ENCODE measurements around the gene NUAK1. TPM values are rescaled to one million over a fixed set of nuclear protein-coding genes. Genes with fewer than 3 reads are reported as not detected.

NUAK1 gene
- total RNA-seq, 1 experiment from 2014 or later = not detected

DNA sequence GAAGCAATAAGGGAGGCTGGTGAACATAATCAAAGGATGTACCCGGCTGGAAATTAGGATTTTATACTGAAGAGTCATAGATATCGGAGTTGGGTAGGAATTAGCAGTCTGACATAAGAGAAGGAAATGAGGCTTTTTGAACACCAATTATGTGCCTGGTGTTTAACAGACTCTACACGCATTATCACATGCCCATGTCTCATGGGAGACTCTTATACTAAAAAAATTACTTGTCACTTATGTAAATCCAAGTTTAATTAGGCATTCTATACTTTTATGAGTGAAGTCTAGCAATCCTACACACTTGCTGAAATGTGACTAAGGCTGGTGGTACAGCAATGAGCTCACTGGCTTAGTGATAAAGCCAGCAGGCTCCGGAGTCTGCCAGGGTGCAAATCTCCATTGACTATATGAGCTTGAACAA, 93.5 kb downstream of the NUAK1 start:
- DNase-seq = no peak
- H3K27me3 ChIP-seq (ENCODE audit: low read length) = 0 out of 2 replicates have a peak, but pooled peaks cover 3% of the 10 kb centered on the region
- H3K9me3 ChIP-seq (ENCODE audit: low read length) = no peaks in the 10 kb centered on the region
- H2AFZ ChIP-seq (ENCODE audit: low read length) = no peak overlapping the region
- no peak overlapping the region for H3K4me2 ChIP-seq (ENCODE audit: low read depth, low read length, poor library complexity, severe bottlenecking)
- no peak overlapping the region for H3K4me3 ChIP-seq (ENCODE audit: low read length)
- H3K9me2 ChIP-seq (replicated peaks; ENCODE audit: insufficient read depth, low read length) = no peaks in the 10 kb centered on the region
- H4K20me1 ChIP-seq (ENCODE audit: insufficient read depth, low read depth, low read length) = no peaks in the 10 kb centered on the region
- H3K4me1 ChIP-seq (ENCODE audit: low read length) = no peaks in the 10 kb centered on the region
- H3K36me3 ChIP-seq (ENCODE audit: insufficient read depth, low read length) = no peaks in the 10 kb centered on the region
- no peaks in the 10 kb centered on the region for H3K79me2 ChIP-seq (ENCODE audit: low read length)
- no peak overlapping the region for H3K27ac ChIP-seq (ENCODE audit: low read length)
- no peak overlapping the region for H3K9ac ChIP-seq (ENCODE audit: low read length)

- no peaks in the 10 kb centered on the region for H3K9me2 ChIP-seq (replicated peaks; ENCODE audit: insufficient read depth, low read length)
- no peaks in the 10 kb centered on the region for H3K36me3 ChIP-seq (ENCODE audit: insufficient read depth, low read length)
- H3K27me3 ChIP-seq (ENCODE audit: low read length) = 0 out of 2 replicates have a peak, but pooled peaks cover 3% of the 10 kb centered on the region
- H3K27ac ChIP-seq (ENCODE audit: low read length) = no peak overlapping the region
- no peak overlapping the region for H3K9ac ChIP-seq (ENCODE audit: low read length)
- H4K20me1 ChIP-seq (ENCODE audit: insufficient read depth, low read depth, low read length) = no peaks in the 10 kb centered on the region
- H3K4me1 ChIP-seq (ENCODE audit: low read length) = no peaks in the 10 kb centered on the region
- no peak overlapping the region for H2AFZ ChIP-seq (ENCODE audit: low read length)
- DNase-seq = no peak
- H3K9me3 ChIP-seq (ENCODE audit: low read length) = no peaks in the 10 kb centered on the region
- H3K4me3 ChIP-seq (ENCODE audit: low read length) = no peak overlapping the region
- no peaks in the 10 kb centered on the region for H3K79me2 ChIP-seq (ENCODE audit: low read length)
- H3K4me2 ChIP-seq (ENCODE audit: low read depth, low read length, poor library complexity, severe bottlenecking) = no peak overlapping the region
Measured at GRCh38 chr12:106044773-106045172, 94.0 kb downstream of the NUAK1 start.

- Histone ChIP-seq H3K79me2 (ENCODE audit: low read length) (no peaks in the 10 kb centered on the region), H3K27ac (ENCODE audit: low read length) (no peak overlapping the region), H3K4me2 (ENCODE audit: low read depth, low read length, poor library complexity, severe bottlenecking) (no peak overlapping the region), H3K4me3 (ENCODE audit: low read length) (no peak overlapping the region), H4K20me1 (ENCODE audit: insufficient read depth, low read depth, low read length) (no peaks in the 10 kb centered on the region), H3K36me3 (ENCODE audit: insufficient read depth, low read length) (no peaks in the 10 kb centered on the region), H3K27me3 (ENCODE audit: low read length) (no peaks in the 10 kb centered on the region), H3K9me3 (ENCODE audit: low read length) (no peaks in the 10 kb centered on the region), H3K9ac (ENCODE audit: low read length) (no peak overlapping the region), H3K4me1 (ENCODE audit: low read length) (no peaks in the 10 kb centered on the region), H2AFZ (ENCODE audit: low read length) (no peak overlapping the region), H3K9me2 (replicated peaks; ENCODE audit: insufficient read depth, low read length) (no peaks in the 10 kb centered on the region)
- DNase-seq = no peak
Measured at GRCh38 chr12:106042037-106042436, 96.7 kb downstream of the NUAK1 start.

GRCh38 chr12:106040521-106040920, 98.2 kb downstream of the NUAK1 start:
- Histone ChIP-seq H3K36me3 (ENCODE audit: insufficient read depth, low read length) (no peaks in the 10 kb centered on the region), H4K20me1 (ENCODE audit: insufficient read depth, low read depth, low read length) (no peaks in the 10 kb centered on the region), H3K9me2 (replicated peaks; ENCODE audit: insufficient read depth, low read length) (no peaks in the 10 kb centered on the region), H3K4me2 (ENCODE audit: low read depth, low read length, poor library complexity, severe bottlenecking) (no peak overlapping the region), H3K9ac (ENCODE audit: low read length) (no peak overlapping the region), H3K4me3 (ENCODE audit: low read length) (no peak overlapping the region), H2AFZ (ENCODE audit: low read length) (no peak overlapping the region), H3K79me2 (ENCODE audit: low read length) (no peaks in the 10 kb centered on the region), H3K9me3 (ENCODE audit: low read length) (no peaks in the 10 kb centered on the region), H3K4me1 (ENCODE audit: low read length) (no peaks in the 10 kb centered on the region), H3K27ac (ENCODE audit: low read length) (no peak overlapping the region), H3K27me3 (ENCODE audit: low read length) (no peaks in the 10 kb centered on the region)
- no peak for DNase-seq

GRCh38 chr12:106039646-106040404, 98.9 kb downstream of the NUAK1 start:
- no peaks in the 10 kb centered on the region for H3K79me2 ChIP-seq (ENCODE audit: low read length)
- H3K9me2 ChIP-seq (replicated peaks; ENCODE audit: insufficient read depth, low read length) = no peaks in the 10 kb centered on the region
- H3K4me1 ChIP-seq (ENCODE audit: low read length) = no peaks in the 10 kb centered on the region
- no peak overlapping the region for H2AFZ ChIP-seq (ENCODE audit: low read length)
- H3K9ac ChIP-seq (ENCODE audit: low read length) = no peak overlapping the region
- no peak for DNase-seq
- no peaks in the 10 kb centered on the region for H4K20me1 ChIP-seq (ENCODE audit: insufficient read depth, low read depth, low read length)
- H3K27ac ChIP-seq (ENCODE audit: low read length) = no peak overlapping the region
- H3K4me3 ChIP-seq (ENCODE audit: low read length) = no peak overlapping the region
- H3K36me3 ChIP-seq (ENCODE audit: insufficient read depth, low read length) = no peaks in the 10 kb centered on the region
- H3K9me3 ChIP-seq (ENCODE audit: low read length) = no peaks in the 10 kb centered on the region
- H3K27me3 ChIP-seq (ENCODE audit: low read length) = no peaks in the 10 kb centered on the region
- H3K4me2 ChIP-seq (ENCODE audit: low read depth, low read length, poor library complexity, severe bottlenecking) = no peak overlapping the region

DNA sequence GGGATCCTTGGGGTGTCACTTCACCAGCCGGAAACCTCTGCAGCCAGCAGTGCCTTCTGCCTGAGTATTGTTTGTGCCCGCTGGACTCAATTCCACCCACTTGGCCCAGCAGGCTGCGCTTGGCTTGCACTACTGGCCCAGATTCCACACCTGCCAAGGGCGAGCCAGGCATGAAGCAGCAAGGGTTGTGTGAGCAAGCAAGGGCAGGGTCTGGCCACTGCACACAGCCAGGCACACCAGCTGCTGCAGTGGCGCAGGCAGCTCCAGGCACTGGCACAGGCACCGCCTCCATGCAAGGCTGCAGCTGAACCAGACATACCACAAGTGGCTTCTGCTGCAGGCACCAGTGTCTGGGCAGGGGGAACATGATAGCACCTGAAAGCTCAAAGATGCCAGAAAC, 99.5 kb downstream of the NUAK1 start:
- no peak overlapping the region for H3K4me2 ChIP-seq (ENCODE audit: low read depth, low read length, poor library complexity, severe bottlenecking)
- H3K79me2 ChIP-seq (ENCODE audit: low read length) = no peaks in the 10 kb centered on the region
- no peaks in the 10 kb centered on the region for H3K9me3 ChIP-seq (ENCODE audit: low read length)
- H3K4me1 ChIP-seq (ENCODE audit: low read length) = no peaks in the 10 kb centered on the region
- H3K27ac ChIP-seq (ENCODE audit: low read length) = no peak overlapping the region
- no peak for DNase-seq
- no peaks in the 10 kb centered on the region for H3K9me2 ChIP-seq (replicated peaks; ENCODE audit: insufficient read depth, low read length)
- no peak overlapping the region for H3K9ac ChIP-seq (ENCODE audit: low read length)
- H3K27me3 ChIP-seq (ENCODE audit: low read length) = no peaks in the 10 kb centered on the region
- H3K4me3 ChIP-seq (ENCODE audit: low read length) = no peak overlapping the region
- no peaks in the 10 kb centered on the region for H3K36me3 ChIP-seq (ENCODE audit: insufficient read depth, low read length)
- no peak overlapping the region for H2AFZ ChIP-seq (ENCODE audit: low read length)
- no peaks in the 10 kb centered on the region for H4K20me1 ChIP-seq (ENCODE audit: insufficient read depth, low read depth, low read length)

DNA sequence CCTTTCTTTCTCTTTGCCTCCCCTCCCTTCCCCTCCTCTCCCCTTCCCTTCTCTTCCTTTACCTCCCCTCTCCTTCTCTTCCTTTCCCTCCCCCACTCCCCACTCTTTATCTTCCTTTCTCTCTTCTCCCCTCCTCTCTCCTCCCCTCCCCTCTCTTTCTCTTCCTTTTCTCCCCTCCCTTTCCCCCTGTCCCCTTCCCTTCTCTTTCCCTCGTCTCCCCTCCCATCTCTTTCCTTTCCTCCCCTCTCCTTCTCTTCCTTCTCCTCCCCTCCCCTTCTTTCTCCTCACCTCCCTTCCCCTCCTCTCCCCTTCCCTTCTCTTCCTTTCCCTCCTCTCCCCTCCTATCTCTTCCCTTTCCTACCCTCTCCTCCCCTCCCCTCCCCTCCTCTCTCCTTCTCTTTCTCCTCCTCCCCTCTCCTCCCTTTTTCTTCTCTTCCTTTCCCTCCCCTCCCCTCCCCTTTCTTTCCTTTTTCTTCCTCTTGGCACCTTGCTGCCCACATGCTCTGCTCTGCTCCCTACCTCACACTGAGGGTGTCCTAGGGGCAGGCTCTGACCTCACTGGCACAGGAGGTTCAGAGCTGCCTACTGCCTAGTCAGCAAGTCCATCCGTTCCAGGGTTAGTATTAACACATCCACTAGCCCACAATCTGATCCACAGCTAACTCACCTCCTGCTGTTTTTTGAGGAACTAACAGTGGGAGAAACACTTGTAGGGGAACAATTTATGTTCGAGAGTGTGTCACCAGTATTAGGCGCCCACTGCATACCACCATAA, 101.0 kb downstream of the NUAK1 start:
- H3K27me3 ChIP-seq (ENCODE audit: low read length) = no peaks in the 10 kb centered on the region
- no peaks in the 10 kb centered on the region for H3K9me2 ChIP-seq (replicated peaks; ENCODE audit: insufficient read depth, low read length)
- H3K79me2 ChIP-seq (ENCODE audit: low read length) = no peaks in the 10 kb centered on the region
- no peak overlapping the region for H3K27ac ChIP-seq (ENCODE audit: low read length)
- no peaks in the 10 kb centered on the region for H3K4me1 ChIP-seq (ENCODE audit: low read length)
- no peak for DNase-seq
- no peaks in the 10 kb centered on the region for H3K9me3 ChIP-seq (ENCODE audit: low read length)
- no peaks in the 10 kb centered on the region for H3K36me3 ChIP-seq (ENCODE audit: insufficient read depth, low read length)
- H2AFZ ChIP-seq (ENCODE audit: low read length) = no peak overlapping the region
- no peak overlapping the region for H3K4me2 ChIP-seq (ENCODE audit: low read depth, low read length, poor library complexity, severe bottlenecking)
- H3K4me3 ChIP-seq (ENCODE audit: low read length) = no peak overlapping the region
- H3K9ac ChIP-seq (ENCODE audit: low read length) = no peak overlapping the region
- H4K20me1 ChIP-seq (ENCODE audit: insufficient read depth, low read depth, low read length) = no peaks in the 10 kb centered on the region

DNA sequence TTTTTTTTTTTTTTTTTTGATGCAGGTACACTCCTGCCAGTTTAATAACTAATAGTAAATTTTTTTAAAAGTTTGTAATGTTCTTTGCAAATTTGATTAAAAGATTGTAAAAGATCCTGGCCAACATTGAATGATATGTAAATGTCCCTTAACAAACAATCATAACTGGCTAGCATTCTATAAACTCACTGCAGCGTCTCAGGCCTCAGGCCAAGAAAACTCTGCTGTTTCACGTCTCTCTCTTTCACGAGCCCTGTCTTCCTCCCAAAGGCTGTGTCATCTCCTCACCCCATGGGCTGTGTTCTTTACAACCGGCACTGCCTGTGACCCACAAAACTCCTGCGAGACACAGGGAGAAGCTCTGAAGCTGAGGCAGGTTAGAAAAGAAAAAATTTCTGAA, 103.3 kb downstream of the NUAK1 start:
- no peaks in the 10 kb centered on the region for H3K79me2 ChIP-seq (ENCODE audit: low read length)
- no peak overlapping the region for H3K4me3 ChIP-seq (ENCODE audit: low read length)
- no peak for DNase-seq

More for the DNA sequence above, 103.3 kb downstream of the NUAK1 start:
- Histone ChIP-seq H4K20me1 (ENCODE audit: insufficient read depth, low read depth, low read length) (no peaks in the 10 kb centered on the region), H3K4me2 (ENCODE audit: low read depth, low read length, poor library complexity, severe bottlenecking) (no peak overlapping the region), H3K9ac (ENCODE audit: low read length) (no peak overlapping the region), H3K9me2 (replicated peaks; ENCODE audit: insufficient read depth, low read length) (no peaks in the 10 kb centered on the region), H3K9me3 (ENCODE audit: low read length) (no peaks in the 10 kb centered on the region), H3K36me3 (ENCODE audit: insufficient read depth, low read length) (no peaks in the 10 kb centered on the region), H2AFZ (ENCODE audit: low read length) (no peak overlapping the region), H3K27ac (ENCODE audit: low read length) (no peak overlapping the region), H3K27me3 (ENCODE audit: low read length) (no peaks in the 10 kb centered on the region), H3K4me1 (ENCODE audit: low read length) (no peaks in the 10 kb centered on the region)

Measured in Karpas-422 (cell line).